H1 (cell line): ENCODE results near the gene APMAP.

Experiments used
- BCL11A ChIP-seq, 2 experiments: IDR thresholded peaks; one replicate each; pipeline ENCODE4 v1.6.1; 2011; ENCODE audit warnings: low read depth in 2 of 2, low read length in 2 of 2, mild to moderate bottlenecking in 2 of 2
- CEBPB ChIP-seq: IDR thresholded peaks from 2 replicates; pipeline ENCODE4 v1.6.1; 2012; ENCODE audit warnings: low read depth, low read length
- HDAC2 ChIP-seq, 2 experiments: fragments of 300-600 bp in 1 of 2; sonication (generic) in 1 of 2; IDR thresholded peaks; 2 replicates each; pipeline ENCODE4 v1.6.1; 2011 to 2012; ENCODE audit warnings: low read depth in 2 of 2, low read length in 2 of 2, mild to moderate bottlenecking in 2 of 2, moderate library complexity in 2 of 2, borderline replicate concordance in 1 of 2, inconsistent platforms in 1 of 2
- POLR2AphosphoS5 ChIP-seq: IDR thresholded peaks from 2 replicates; pipeline ENCODE4 v1.6.1; 2011; ENCODE audit warnings: low read depth, low read length
- TCF12 ChIP-seq: IDR thresholded peaks from 2 replicates; pipeline ENCODE4 v1.6.1; 2011; ENCODE audit warnings: low read depth, mild to moderate bottlenecking, low read length
- TF ChIP-seq, protein P1 (sequence below), 3 experiments: IDR thresholded peaks; 1 replicate in 2 of 3; 2 replicates in 1 of 3; pipeline versions ENCODE4 v1.5.1 to v1.6.1; 2011; ENCODE audit warnings: low read length in 3 of 3, mild to moderate bottlenecking in 3 of 3, inconsistent platforms in 2 of 3, low read depth in 1 of 3, moderate library complexity in 1 of 3; ENCODE audit not compliant: insufficient read depth in 1 of 3; ENCODE audit errors: control extremely low read depth in 1 of 3

DNA sequence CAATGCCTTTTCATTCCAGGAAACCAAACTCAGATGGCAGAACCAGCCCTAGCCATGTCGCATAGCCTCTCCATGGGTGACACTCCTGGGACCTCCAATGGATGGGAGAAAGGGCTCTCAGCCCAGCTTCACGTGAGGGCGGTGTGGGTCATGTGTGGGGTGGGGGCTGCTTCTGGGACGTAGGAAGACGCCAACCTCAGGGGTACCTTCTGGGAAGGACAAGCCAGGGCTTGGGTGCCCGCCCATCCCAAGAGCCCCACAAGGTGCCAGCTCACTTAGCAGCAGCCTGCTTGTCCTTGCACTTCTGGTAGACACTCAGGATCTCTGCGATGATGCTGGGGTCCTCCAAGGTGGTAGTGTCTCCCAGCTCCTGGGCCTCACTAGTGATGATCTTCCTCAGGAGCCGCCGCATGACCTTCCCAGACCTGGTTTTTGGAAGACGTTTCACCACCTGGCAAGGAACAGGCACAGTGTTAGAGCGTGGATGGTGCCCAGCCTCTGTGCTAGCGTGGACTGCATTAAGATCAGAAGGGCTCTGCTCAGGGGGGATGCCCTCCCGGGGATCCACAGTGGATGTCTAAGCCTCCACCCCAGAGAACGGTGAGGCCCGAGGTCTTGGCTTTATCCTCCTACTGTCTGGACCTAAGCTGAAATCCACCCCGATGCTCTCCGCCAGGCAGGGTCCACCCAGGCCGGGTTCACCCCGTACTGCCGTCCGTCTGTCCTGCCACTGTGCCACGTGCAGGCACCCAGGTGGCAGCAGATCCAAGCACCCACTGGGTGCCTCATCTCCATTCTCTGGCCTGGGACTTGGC, 15.1 kb upstream of the APMAP start:
- TF ChIP-seq BCL11A (IDR thresholded peaks at IDR 0.05; ENCODE audit: low read depth in 2 of 2, low read length in 2 of 2) (no peak), HDAC2 (IDR thresholded peaks at IDR 0.05; ENCODE audit: borderline replicate concordance in 1 of 2, low read depth in 2 of 2, low read length in 2 of 2) (no peak), CEBPB (no peak), TCF12 (no peak), POLR2AphosphoS5 (no peak)
- TF ChIP-seq, protein P1, sequence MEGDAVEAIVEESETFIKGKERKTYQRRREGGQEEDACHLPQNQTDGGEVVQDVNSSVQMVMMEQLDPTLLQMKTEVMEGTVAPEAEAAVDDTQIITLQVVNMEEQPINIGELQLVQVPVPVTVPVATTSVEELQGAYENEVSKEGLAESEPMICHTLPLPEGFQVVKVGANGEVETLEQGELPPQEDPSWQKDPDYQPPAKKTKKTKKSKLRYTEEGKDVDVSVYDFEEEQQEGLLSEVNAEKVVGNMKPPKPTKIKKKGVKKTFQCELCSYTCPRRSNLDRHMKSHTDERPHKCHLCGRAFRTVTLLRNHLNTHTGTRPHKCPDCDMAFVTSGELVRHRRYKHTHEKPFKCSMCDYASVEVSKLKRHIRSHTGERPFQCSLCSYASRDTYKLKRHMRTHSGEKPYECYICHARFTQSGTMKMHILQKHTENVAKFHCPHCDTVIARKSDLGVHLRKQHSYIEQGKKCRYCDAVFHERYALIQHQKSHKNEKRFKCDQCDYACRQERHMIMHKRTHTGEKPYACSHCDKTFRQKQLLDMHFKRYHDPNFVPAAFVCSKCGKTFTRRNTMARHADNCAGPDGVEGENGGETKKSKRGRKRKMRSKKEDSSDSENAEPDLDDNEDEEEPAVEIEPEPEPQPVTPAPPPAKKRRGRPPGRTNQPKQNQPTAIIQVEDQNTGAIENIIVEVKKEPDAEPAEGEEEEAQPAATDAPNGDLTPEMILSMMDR (IDR thresholded peaks at IDR 0.05; ENCODE audit: control extremely low read depth in 1 of 3, insufficient read depth in 1 of 3, low read depth in 1 of 3, low read length in 3 of 3), result no peak
